NCI-H345 treated with DMSO at 0.1 percent for 48 hours (cell line): ENCODE results near the gene XPOT.

ENCODE experiments used
- DNase-seq: peaks from one replicate; lab custom pipeline; 2025; ENCODE audit not compliant: unreplicated experiment; lab: John Stamatoyannopoulos, UW

The XPOT gene

DNA sequence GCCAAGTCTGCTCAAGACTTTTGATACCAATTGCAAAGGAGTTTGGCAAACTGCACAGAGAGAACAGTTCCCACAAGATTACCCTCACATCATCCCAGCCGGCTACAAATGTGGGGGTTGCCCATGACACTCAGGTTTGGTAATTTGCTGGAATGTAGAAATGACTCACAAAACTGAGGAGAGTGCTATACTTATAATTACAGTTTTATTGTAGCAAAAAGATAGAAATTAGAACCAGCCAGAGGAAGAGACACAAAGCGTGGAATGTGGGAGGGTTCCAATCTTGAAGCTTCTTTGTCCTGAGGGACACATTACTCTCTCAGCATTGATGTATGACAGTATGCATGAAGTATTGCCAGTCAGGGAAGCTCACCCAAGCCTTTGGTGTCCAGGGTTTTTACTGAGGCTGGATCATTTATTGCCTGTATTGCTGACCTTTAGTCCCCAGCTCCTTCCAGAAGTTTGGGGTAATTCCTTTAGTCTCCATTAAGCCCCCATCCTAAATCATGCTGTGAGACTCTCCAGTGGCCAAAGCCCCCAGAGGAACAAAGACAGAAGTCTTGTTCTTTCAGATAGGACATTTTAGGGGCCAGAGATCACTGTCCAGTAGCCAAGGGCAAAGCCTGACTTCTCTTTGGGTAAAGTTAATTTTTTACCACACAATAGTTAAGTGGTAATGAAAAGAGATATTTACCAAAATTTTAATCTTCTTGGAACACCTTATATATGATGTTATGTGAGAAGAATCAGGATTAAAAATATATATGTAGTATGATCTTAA is 57.6 kb downstream of the XPOT start:
- no peak for DNase-seq

DNA sequence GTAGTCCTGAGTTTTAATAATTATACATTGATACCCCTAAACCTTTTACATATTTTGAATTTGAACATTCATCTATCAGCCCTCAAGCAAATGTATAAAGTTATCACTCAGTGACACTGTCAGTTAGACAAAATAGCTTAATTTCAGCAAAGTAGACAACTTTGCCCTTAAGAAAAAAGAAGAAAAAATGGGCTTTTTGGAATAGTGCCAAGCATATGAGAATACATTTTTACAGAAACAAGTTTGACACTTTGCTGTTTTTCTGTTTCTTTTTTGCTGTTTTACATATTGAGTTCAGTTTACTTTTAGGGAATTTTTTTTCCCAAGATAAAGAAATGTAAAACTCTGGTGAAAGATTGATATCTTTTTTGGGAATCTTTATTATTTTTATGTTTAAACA is 62.0 kb downstream of the XPOT start:
- DNase-seq: no peak

DNA sequence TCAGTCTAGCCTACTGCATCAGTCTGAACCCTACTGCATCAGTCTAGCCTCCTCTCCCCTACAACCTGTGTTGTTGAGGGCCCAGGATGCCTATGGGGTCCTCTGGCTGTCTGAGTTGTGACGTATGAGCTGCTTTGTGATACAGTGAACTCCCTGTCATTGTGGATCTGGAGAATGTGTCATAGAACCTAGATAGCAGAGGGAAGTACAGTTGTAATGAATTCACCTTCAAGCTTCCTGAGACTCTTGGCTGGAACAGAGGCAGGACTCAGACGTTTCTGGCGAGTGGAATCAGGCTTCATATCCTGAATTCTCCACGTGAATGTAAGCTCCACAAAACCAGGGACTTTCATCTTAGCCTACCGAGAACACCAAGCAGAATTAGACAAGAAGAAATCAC is 64.8 kb downstream of the XPOT start:
- no peak for DNase-seq

DNA sequence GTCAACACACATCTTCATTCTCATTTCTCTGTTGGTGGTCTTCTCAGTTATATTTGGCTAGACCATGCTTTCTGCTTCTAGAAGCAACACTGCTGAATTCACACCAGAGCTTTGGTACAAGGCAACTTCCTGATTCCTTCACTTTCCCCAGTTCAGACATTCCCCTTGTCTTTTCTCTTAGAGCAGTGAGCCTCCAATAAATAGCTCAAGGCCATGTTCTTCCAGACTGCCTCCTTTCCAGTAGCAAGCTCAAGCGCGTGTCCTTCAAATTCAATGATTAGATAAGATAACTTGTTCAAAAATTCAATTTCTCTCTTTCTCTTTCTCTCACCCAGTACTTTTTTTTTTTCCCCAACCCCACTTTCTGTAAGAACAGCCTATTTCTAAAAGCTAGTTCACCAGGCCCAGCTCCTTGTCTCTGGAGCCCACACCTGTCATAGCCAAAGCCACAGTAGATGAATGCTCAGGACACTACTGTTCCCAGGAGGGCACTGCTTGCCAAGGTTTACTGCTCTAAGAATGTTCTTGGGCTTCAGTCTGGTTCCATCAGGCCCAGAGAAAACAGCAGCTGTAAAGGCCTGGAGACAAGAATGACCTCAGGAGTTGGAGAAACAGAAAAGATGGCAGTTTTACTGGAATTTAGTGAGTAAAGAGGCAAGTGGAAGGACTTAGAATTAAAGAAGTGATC is 65.4 kb downstream of the XPOT start:
- DNase-seq: no peak

DNA sequence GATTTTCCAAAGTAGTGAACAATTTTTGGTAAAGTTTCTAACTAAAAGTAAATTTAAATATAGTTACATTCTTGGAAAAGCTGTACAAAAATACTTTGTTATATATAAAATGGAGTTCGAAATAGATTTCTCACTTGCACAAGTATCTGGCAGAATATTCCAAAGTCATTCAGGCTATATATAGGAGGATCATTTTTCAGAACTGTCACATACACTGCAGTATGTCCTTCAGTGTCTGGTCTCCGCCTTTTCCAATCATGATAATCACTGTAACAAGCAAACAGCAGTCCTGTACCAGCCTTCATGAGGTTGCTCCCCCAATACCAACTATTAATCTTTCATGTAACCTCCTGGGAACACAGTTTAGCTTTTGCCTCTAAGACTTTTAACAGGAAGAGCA is 66.3 kb downstream of the XPOT start:
- DNase-seq: no peak

DNA sequence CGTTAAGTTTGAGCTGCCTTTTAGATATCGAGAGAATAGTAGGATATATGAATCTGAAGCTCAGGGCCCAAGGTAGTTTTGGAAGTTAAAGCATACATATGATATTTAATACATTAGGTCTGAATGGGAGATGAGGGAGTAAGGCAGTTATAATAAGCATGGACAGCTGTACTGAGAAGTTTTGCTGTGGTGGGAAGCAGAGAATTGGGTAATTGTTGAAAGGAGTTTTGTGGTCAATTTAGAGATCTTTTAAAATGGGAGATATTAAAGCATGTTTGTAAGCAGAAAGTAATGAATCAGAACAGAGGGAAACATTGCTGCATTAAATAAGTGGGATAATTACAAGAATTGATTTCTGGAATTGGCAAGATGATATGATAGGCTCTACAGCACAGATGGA is 69.0 kb downstream of the XPOT start:
- no peak for DNase-seq

DNA sequence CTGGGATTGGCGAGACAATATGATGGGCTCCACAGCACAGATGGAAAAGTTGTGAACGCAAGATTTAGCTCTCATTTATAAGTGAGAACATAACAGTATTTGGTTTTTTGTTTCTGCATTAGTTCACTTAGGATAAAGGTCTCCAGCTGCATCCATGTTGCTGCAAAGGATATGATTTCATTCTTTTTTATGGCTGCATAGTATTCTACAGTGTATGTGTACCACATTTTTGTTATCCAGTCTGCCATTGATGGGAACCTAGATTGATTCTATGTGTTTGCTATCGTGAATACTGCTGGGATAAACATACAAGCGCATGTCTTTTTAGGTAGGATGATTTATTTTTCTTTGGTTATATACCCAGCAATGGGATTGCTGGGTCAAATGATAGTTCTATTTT is 71.3 kb downstream of the XPOT start:
- no peak for DNase-seq

DNA sequence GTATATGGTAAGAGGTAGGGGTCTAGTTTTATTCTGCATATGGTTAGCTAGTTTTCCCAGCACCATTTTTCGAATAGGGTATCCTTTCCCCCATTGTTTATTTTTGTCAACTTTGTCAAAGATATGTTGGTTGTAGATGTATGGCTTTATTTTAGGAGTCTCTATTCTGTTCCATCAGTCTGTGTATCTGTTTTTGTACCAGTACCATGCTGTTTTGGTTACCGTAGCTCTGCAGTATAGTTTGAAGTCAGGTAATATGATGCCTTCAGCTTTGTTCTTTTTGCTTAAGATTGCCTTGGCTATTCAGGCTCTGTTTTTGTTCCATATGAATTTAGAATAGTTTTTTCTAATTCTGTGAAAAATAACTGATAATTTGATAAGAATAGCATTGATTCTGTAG is 72.7 kb downstream of the XPOT start:
- DNase-seq: no peak

DNA sequence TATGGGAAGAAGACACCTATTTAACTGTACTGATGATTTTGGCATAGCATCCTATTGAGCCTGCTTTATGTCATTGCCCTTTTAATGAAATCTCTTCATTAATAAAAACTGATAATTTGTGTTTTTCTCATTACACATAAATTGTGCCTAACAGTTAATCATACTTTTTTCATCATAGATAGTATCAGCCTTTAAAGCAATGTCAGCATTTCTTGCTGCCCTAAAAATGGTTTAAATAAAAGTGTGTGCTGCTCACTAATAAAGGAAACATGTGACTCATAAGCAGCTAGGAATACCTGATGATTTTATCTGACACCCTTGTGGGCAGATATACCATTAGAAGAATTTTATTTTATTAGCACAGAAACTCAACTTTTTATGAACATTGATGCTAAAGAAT is 74.5 kb downstream of the XPOT start:
- DNase-seq: no peak

DNA sequence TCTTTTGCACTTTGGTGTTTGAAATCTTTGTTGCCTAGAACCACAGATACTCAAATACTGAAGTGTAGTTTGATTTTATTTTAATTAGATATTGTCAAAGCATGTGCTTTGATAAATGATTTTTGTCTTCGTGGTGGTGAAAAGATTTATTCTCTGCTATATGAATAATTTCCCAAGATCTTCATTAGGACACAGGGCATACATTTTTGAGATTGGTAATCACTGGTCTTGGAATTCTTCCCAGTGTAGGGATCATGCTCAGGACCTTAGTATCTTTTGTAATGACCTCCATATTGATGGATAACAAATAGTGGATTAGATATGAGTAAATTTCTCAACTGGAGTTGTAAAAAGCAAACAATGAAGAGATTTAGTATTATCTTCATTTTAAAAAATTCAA is 76.0 kb downstream of the XPOT start:
- DNase-seq: no peak

DNA sequence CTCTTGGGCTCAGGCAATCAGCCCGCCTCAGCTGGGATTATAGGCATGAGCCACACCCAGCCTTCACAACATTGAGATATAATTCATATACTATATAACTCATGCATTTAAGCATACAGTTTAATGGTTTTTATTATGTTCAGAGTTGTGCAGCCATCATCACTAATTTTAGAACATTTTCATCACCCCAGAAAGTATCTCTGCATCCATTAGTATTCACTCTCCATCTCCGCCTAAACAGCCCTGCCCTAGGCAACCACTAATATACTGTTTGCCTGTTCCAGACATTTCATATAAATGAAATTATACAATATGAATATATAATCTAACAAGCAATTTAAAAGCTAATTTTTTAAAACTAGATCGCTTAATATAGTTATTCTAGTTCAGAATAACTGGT is 82.5 kb downstream of the XPOT start:
- no peak for DNase-seq

DNA sequence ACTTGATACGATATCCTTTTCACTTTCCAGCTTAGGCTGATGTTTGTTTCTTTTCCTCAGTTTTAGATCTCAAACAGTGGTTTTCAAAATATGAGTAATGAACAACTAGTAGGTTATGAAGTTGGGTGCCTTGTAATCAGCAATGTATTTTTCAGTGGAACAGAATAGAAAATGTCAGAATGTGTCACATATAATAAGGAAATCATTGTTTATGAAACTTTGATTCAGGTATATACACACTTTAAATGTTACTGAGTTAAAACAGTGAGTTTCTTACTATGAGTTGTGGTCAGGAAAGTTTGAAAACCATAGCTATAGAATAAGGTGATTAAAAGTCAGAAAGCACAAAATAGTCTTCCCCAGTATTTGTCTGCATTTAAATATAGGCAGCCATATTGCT is 87.5 kb downstream of the XPOT start:
- no peak for DNase-seq

DNA sequence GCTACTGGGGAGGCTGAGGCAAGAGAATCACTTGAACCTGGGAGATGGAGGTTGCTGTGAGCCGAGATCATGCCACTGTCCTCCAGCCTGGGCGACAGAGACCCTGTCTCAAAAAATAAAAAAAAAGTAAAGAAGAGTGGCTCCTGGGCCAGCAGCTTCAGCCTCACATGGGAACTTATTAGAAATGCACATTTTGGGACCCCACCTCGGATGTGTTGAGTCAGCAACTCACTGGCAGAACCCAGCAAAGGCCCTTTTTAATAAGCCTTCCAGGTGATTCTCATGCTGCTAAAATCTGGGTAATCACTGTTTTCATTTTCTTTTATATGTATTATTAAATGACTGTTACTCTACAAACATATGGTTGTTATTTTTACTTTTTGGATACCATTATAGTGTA is 89.3 kb downstream of the XPOT start:
- DNase-seq: no peak

DNA sequence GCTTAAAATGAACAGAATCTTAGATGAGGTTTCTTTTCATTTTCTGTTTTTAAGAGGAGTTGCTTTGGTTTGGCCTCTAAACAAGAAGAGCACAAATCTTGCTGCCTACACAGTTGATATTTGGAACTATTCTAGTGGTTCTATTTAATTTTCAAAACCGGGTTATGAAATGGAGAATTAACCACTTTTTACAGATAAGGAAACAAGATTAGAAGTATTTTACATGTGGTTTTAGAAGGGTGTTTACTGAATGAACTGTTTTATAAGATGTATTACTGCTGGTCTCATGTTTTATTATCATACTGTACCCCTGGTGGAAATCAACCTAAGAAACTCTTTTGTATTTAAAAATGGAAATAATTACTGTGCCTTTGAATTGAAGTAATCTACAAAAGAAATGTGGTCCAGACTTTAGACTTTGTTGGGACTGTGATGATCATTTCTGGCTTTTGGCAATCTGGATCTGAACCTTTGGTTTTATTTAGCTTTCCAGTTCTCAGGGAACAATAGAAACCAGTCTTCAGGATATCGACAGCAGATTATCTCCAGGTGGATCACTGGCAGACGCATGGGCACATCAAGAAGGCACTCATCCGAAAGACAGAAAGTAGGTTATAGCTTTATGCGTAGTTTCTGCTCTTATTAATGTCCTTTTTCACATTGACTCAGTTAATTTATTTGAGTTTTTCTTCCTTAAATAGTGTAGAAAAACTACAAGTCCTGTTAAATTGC is 91.0 kb downstream of the XPOT start:
- DNase-seq: no peak

DNA sequence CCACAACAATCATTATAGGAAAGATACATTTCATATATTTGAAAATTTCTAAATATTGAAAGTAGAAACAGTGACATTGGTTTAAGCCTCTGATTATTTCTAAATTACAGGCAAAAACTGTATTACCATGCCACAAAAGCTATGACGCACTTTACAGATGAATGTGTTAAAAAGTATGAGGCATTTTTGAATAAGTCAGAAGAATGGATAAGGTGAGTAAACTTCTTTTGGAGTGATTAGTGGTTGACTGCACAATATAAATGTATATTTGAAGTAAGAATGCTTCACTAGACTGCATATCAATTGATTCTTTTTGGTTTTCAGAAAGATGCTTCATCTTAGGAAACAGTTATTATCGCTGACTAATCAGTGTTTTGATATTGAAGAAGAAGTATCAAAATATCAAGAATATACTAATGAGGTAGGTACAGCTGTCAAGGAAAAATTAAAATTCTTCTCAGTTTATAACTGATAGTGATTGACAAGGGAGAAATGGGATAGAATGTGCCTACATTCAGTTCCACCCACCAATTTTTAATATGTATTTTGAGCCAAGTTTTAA is 92.7 kb downstream of the XPOT start:
- no peak for DNase-seq

DNA sequence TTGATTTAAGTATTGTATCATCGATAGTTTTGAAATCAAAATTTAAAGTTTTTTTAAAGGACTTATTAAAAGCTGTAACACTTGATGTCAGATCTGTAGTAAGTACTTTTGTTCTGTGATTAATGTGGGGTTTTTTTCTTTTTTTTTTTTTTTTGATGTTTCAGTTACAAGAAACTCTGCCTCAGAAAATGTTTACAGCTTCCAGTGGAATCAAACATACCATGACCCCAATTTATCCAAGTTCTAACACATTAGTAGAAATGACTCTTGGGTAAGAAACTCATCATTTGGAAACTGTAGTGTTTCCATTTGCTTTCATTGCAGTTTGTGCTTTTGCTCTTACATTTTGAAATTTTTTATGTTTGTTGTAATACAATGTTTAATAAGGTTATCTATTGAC is 93.3 kb downstream of the XPOT start:
- no peak for DNase-seq

DNA sequence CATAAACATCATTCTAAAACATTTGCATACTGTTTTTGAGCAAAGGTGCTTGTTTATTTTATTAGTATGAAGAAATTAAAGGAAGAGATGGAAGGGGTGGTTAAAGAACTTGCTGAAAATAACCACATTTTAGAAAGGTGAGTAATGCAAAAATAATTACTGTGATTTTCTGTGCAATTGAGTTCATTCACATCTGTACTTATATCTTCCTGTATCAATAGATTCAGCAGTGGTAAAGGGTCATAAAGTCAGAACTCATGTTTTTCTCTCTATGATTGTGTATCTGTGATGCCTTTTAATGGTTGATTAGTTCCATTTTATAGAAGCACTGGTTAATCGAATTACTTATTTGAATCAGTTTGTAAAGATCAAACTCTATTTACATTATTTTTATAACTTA is 93.7 kb downstream of the XPOT start:
- no peak for DNase-seq

DNA sequence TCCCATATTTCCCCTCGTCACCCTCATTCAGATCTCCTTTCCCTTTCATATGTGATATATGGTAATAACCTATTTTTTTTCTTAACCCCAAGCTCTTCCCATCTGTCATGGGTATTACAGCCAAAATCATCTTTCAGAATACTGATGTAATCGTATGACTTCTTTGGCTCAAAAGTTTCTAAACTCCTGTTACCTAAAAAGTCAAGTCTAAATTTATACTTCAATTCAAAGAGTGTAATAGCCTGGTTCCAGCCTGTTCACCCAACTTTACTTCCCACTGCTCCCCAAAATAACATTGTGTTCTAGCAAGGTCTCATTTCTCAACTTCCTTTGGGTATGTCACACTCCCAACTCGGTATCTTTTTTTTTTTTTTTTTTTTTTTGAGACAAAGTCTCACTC is 96.2 kb downstream of the XPOT start:
- DNase-seq: no peak
